ENCODE data around the gene DOCK3.
"Not testable (repeated sequence)": the region's sequence is repeated elsewhere in the genome, so short reads cannot be mapped to it uniquely, and the experiment has no call there.

The DOCK3 gene

DNA sequence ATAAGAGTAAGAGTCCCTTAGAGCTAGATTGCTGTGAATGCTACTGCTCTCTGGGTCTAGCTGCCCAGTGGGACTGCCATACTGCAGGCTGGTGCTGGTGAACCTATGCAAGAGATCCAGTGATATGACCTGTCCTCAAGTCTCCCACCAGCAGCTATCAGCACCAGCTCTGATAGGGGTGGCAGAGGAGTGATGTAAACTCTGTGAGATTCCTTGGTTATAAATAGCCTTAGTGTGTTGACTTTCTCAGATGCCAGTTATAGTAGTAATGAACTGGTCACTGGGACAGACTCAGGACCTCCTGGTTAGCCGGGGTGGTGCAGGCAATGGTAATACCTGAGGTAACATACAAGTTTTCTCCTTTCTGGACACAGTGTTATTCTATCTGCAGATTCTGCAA, 515.5 kb downstream of the DOCK3 start:
- ChIA-PET CTCF (no interaction called here), POLR2A (no interaction called here)
- TF ChIP-seq, protein P1, sequence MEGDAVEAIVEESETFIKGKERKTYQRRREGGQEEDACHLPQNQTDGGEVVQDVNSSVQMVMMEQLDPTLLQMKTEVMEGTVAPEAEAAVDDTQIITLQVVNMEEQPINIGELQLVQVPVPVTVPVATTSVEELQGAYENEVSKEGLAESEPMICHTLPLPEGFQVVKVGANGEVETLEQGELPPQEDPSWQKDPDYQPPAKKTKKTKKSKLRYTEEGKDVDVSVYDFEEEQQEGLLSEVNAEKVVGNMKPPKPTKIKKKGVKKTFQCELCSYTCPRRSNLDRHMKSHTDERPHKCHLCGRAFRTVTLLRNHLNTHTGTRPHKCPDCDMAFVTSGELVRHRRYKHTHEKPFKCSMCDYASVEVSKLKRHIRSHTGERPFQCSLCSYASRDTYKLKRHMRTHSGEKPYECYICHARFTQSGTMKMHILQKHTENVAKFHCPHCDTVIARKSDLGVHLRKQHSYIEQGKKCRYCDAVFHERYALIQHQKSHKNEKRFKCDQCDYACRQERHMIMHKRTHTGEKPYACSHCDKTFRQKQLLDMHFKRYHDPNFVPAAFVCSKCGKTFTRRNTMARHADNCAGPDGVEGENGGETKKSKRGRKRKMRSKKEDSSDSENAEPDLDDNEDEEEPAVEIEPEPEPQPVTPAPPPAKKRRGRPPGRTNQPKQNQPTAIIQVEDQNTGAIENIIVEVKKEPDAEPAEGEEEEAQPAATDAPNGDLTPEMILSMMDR (IDR thresholded peaks at IDR 0.05; ENCODE audit: control extremely low read depth, extremely low read depth, low read depth, missing control alignments): no peak
- DNase-seq (ENCODE audit: extremely low spot score): no peak

DNA sequence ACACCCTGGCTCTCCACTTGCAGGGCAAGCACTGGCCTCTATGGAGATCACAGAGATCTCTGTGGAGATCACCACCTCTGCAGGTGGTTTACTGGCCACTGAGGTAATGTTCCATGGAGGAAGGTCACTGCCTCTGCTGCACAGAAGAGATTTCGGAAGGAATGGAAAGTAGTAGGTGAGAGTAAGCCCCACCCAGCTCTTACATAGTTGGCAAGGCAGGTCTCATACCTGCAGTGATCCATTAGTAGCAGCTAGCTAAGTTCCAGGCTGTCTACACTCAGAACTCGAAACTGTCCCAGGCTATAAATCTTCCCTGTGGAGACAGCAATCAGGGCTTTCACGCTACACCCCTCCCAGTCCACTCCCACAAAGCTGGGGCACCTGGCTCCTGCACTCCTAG, 516.1 kb downstream of the DOCK3 start:
- CTCF ChIA-PET: interaction anchor here (0.8 to 1.2 kb wide), 2 partner anchors 25 to 119 kb away, joined by 3 to 4 read pairs; no protein-coding TSS in a partner anchor
- POLR2A ChIA-PET: no interaction called here
- DNase-seq (ENCODE audit: extremely low spot score): no peak
- TF ChIP-seq, protein P1 (IDR thresholded peaks at IDR 0.05; ENCODE audit: control extremely low read depth, extremely low read depth, low read depth, missing control alignments): no peak

DNA sequence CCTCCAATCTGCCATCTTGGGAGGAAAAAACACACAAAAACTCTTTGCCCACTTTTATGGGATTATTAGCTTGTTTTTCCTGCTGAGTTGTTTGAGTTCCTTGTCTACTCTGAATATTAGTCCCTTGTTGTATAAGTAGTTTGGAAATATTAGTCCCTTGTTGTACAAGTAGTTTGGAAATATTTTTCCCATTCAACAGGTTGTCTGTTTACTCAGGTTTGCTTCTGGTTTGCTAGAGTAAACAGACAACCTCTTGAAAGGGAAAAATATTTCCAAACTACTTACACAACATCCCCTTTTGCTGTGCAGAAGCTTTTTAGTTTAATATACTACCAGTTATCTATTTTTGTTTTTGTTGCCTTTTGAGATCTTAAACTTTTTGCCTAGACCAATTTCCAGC, 517.0 kb downstream of the DOCK3 start:
- CTCF ChIA-PET: interaction anchor here (0.8 to 1.2 kb wide), 2 partner anchors 24 to 120 kb away, joined by 3 to 4 read pairs; no protein-coding TSS in a partner anchor
- DNase-seq (ENCODE audit: extremely low spot score): no peak
- TF ChIP-seq, protein P1 (IDR thresholded peaks at IDR 0.05; ENCODE audit: control extremely low read depth, extremely low read depth, low read depth, missing control alignments): no peak
- POLR2A ChIA-PET: no interaction called here

DNA sequence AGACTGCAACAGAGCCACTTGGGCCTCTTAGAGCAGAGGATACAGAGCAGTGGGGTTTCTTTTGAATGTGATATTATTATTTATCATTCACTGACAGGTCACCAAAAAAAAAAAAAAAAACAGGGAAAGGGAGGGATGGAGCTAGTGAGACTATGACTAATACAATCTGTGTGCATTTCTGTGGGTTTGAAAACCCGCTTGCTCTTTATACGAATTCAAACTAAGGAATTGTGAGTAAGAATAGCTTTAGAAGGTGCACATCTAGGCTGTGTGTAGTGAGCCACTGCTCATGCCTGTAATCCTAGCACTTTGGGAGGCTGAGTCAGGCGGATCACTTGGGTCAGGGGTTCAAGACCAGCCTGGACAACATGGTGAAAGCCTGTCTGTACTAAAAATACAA, 523.8 kb downstream of the DOCK3 start:
- CTCF ChIA-PET: no interaction called here
- no peak for DNase-seq (ENCODE audit: extremely low spot score)
- TF ChIP-seq, protein P1 (IDR thresholded peaks at IDR 0.05; ENCODE audit: control extremely low read depth, extremely low read depth, low read depth, missing control alignments): no peak
- POLR2A ChIA-PET: no interaction called here

DNA sequence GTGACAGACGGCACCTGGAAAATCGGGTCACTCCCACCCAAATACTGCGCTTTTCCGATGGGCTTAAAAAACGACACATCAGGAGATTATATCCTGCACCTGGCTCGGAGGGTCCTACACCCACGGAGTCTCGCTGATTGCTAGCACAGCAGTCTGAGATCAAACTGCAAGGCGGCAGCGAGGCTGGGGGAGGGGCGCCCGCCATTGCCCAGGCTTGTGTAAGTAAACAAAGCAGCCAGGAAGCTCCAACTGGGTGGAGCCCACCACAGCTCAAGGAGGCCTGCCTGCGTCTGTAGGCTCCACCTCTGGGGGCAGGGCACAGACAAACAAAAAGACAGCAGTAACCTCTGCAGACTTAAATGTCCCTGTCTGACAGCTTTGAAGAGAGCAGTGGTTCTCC, 524.6 kb downstream of the DOCK3 start:
- POLR2A ChIA-PET; CTCF ChIA-PET; DNase-seq (ENCODE audit: extremely low spot score): not testable (repeated sequence)

DNA sequence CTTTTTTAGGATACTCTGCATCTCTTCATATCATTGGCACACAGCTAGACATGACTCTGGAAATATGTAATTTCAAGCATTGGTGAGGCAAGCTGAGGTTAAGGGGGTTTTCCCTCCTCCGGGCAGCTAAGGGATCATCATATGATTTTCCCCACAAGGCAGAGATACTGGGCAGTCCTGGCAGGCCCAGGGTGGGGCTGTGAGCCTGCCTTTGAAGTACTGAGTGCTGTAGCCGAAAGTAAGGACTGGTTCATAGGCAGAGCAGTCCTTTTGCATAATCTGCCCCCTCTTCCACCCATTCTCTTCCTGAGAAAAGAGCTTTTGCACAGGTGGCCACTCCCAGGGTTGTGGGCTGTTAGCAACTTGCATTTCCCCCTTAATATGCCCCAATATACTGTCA, 541.6 kb downstream of the DOCK3 start:
- no peak for DNase-seq (ENCODE audit: extremely low spot score)
- TF ChIP-seq, protein P1 (IDR thresholded peaks at IDR 0.05; ENCODE audit: control extremely low read depth, extremely low read depth, low read depth, missing control alignments): no peak
- CTCF ChIA-PET: interaction anchor here (1.2 to 1.6 kb wide), 2 partner anchors 12 to 25 kb away, joined by 4 read pairs; no protein-coding TSS in a partner anchor
- POLR2A ChIA-PET: no interaction called here

DNA sequence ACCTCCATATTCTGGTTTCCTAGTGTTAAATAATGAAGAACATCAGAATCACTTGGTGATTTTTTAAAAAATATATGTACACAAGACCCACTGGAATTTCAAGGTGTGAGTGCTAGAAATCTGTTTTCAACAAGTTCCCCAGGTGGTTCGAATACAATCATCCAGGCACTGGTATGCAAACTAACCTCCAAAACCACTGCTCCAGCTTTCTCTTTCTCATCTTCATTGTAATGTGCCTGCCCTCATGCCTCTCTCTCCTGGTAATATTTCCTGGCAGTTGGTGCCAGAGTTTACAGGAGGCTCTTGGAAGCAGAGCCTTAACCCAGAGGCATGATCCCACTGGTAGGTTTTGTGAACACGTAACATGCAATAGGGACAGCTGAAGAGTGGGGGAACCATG, 547.2 kb downstream of the DOCK3 start:
- ChIA-PET CTCF (interaction anchor here (0.7 to 1.5 kb wide), 3 partner anchors 9 to 89 kb away, joined by 3 to 4 read pairs (median 3); no protein-coding TSS in a partner anchor), POLR2A (no interaction called here)
- DNase-seq (ENCODE audit: extremely low spot score): no peak
- TF ChIP-seq, protein P1 (IDR thresholded peaks at IDR 0.05; ENCODE audit: control extremely low read depth, extremely low read depth, low read depth, missing control alignments): no peak
